IPS DF 4.7 (cell line): ENCODE results near the gene TAAR5.
"Not testable (repeated sequence)": the region's sequence is repeated elsewhere in the genome, so short reads cannot be mapped to it uniquely, and the experiment has no call there.

Experiments used
- DNase-seq: peaks from one replicate; pipeline ENCODE4 v3.0.0-alpha.2; 2013; ENCODE audit warnings: low spot score; ENCODE audit errors: extremely low read depth

Gene TAAR5

GRCh38 chr6:132589454-132589853 lies at the start of gene TAAR5:
Gene TAAR5 (minus strand): TSS chr6:132589741. CDS start chr6:132589686, 55 bp downstream.
- DNase-seq = no peak

- DNase-seq = not testable (repeated sequence)
Measured at GRCh38 chr6:132637135-132637534, 47.6 kb upstream of the TAAR5 start.

GRCh38 chr6:132635906-132636305 lies 46.4 kb upstream of the TAAR5 start:
- not testable (repeated sequence) for DNase-seq

- not testable (repeated sequence) for DNase-seq
Measured at GRCh38 chr6:132635288-132635687, 45.7 kb upstream of the TAAR5 start.

GRCh38 chr6:132634796-132635195 lies 45.3 kb upstream of the TAAR5 start:
- no peak for DNase-seq

GRCh38 chr6:132633362-132633761 lies 43.8 kb upstream of the TAAR5 start:
- DNase-seq = no peak

GRCh38 chr6:132624175-132624574 lies 34.6 kb upstream of the TAAR5 start, which contains the start of gene TAAR2:
Gene TAAR2 (minus strand): TSS chr6:132624275. CDS start chr6:132624275, 0 bp downstream.
- no peak for DNase-seq

- no peak for DNase-seq
Measured at GRCh38 chr6:132623106-132623845, 33.7 kb upstream of the TAAR5 start.

- DNase-seq = no peak
Measured at GRCh38 chr6:132616677-132617076, 27.1 kb upstream of the TAAR5 start.

GRCh38 chr6:132614554-132614953 lies 25.0 kb upstream of the TAAR5 start:
- no peak for DNase-seq

GRCh38 chr6:132612449-132613108 lies 23.0 kb upstream of the TAAR5 start:
- no peak for DNase-seq

GRCh38 chr6:132611616-132612015 lies 22.1 kb upstream of the TAAR5 start:
- no peak for DNase-seq

GRCh38 chr6:132607544-132608233 lies 18.1 kb upstream of the TAAR5 start:
- no peak for DNase-seq

- no peak for DNase-seq
Measured at GRCh38 chr6:132604635-132605152, 15.2 kb upstream of the TAAR5 start.

- not testable (repeated sequence) for DNase-seq
Measured at GRCh38 chr6:132600900-132601299, 11.4 kb upstream of the TAAR5 start.

GRCh38 chr6:132598473-132598872 lies 8.9 kb upstream of the TAAR5 start:
- peak; percentile 33 for DNase-seq

- DNase-seq = no peak
Measured at GRCh38 chr6:132596201-132596600, 6.7 kb upstream of the TAAR5 start.

GRCh38 chr6:132592855-132593254 lies 3.3 kb upstream of the TAAR5 start:
- DNase-seq = no peak

GRCh38 chr6:132590362-132590761 lies 821 bp upstream of the TAAR5 start:
- no peak for DNase-seq

- DNase-seq = no peak
Measured at GRCh38 chr6:132587424-132587823, 2.1 kb downstream of the TAAR5 start.

- no peak for DNase-seq
Measured at GRCh38 chr6:132584698-132585097, 4.8 kb downstream of the TAAR5 start.

- no peak for DNase-seq
Measured at GRCh38 chr6:132571774-132572173, 17.8 kb downstream of the TAAR5 start.
